ENCODE measurements around the gene GRIA3.
"Not testable (repeated sequence)": the region's sequence is repeated elsewhere in the genome, so short reads cannot be mapped to it uniquely, and the experiment has no call there.

The GRIA3 gene

DNA sequence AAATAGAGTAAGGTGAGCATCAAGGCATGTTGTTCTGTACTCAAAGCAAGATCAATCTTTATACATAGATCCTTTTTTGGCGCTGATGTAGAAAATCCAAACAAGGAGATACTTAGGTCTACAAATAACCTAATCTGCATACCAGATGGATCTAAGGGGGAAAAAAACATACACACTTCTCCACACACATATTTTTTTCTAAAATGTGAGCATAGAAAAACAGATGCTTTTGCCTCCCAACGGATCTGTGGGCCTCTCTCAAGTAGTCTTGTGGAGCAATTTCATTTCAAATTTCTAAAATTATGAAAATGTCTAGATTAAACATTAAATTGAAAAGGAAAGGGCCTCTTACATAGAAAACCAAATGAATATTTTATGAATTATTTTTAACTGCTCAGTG lies 166.1 kb downstream of the GRIA3 start:
- DNase-seq (ENCODE audit: low spot score), result no peak

DNA sequence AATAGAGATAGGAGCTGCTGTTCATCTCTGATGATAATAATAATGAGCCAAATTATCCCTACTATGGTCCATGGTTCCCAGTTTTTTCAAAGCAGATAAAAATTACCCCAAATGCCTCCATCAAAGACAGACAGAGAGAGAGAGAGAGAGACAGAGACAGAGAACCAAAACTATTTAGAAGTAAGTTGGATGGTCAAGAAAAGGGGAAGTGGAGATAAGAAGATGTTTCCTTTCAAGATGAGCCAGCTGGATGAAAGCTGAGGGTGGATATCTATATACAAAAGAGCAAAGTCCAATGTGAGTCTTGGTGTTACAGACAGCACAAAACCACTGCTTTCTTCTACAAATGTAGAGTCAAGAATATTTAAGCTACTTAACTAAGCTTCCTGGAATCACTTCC lies 173.9 kb downstream of the GRIA3 start:
- DNase-seq (ENCODE audit: low spot score), result no peak

DNA sequence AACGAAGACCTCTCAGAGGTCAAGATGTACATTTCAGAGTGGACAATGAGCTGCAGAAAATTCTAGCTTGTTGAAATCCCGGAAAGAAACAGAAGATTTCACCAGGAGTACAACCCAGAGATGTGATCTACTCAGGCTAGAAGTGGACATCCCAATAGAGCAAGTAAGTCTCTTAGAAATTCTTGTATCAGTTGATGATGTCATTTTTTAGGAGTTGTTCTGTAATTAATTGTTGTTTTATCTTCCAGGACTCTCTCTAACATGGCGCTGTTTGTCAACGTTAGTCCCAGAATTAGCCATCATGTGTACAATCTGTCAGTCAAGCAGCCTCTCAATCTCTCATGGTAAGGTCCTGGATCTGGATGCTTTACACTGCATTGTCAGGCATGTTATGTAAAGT lies 174.4 kb downstream of the GRIA3 start:
- DNase-seq (ENCODE audit: low spot score), result no peak

DNA sequence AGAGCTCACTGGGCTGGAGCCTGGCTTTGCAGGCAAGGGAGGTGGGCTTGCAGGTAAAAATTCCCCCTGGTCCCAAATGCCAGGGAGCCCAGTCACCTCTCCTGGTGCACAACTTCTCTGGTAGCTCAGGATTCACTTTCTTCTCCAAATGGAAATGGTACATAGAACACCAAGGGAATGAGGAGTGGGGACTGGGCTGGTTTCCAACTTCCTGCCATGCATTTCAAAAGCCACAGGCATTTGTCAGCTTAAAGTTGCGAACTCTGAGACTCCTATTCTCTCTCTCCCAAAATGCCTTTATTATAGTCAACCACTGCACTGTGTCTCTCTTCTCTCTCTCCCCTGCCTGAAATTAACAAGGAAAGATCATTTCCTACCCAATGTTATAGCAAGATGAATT lies 177.3 kb downstream of the GRIA3 start:
- DNase-seq (ENCODE audit: low spot score), result no peak

DNA sequence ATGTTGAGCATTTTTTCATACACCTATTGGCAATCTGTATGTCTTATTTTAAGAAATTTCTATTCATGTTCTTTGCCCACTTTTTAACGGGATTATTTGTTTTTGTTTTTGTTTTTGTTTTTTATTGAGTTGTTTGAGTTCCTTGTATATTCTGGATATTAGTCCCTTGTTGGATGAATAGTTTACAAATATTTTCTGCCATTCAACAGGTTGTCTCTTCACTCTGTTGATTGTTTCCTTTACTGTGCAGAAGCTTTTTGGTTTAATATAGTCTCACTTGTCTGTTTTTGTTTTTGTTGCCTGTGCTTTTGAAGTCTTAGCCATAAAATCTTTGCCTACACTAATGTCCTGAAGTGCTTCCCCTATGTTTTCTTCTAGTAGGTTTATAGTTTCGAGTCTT lies 202.1 kb downstream of the GRIA3 start:
- not testable (repeated sequence) for DNase-seq (ENCODE audit: low spot score)

DNA sequence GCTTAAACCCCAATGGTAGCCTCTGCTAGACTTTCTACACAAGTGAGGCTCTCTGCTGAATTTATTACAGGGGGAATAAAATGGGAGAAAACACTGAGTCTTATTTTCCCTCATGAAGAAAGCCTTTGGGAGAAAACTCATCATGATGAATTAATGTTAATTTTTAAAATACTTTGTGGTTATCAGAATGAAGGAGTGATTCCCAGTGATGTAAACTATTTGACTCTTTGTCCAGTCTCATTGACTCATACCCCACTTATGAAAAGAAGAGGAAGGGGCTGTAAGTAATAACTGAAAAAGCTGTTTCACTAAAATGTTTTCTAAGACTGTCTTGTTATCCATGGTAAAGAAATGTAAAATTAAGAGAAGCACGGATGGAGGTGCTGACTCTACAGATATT lies 208.8 kb downstream of the GRIA3 start:
- no peak for DNase-seq (ENCODE audit: low spot score)

DNA sequence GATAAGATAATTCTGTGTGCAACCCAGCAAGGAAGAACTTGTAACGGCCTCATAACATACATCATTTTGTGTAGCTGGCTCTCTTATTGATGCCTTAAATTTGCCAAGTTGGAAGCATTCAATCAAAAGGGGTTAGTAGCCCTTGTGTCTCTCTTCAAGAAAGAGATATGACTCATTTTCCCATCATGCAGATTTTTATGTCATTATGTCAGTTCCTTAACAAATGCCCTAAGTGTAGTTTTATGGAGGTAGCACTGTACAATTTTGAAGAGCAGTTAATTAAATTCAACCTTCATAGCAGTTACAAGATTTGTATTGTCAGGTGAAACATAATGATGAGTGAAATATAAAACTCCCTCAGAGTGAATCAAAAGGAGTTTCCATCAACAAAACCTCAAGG lies 215.6 kb downstream of the GRIA3 start:
- no peak for DNase-seq (ENCODE audit: low spot score)

DNA sequence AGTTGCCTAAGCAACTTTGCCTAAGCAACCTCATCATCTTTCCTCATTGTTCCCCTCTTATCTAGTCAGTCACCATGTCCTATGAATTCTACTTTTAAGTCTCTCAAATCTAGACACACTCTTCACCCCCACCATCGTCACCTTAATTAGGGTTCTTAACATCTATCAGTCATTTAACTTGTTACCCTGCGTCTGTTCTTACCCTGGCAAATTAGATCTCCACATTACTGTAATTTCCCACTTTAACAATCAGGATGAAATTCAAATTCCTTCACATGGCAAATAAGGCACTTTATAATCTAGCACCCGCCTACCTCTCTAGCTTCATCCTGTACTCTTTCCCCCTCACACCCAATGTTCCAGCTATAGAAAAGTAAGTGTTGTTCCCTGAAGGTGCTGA lies 221.2 kb downstream of the GRIA3 start:
- DNase-seq (ENCODE audit: low spot score), result no peak

DNA sequence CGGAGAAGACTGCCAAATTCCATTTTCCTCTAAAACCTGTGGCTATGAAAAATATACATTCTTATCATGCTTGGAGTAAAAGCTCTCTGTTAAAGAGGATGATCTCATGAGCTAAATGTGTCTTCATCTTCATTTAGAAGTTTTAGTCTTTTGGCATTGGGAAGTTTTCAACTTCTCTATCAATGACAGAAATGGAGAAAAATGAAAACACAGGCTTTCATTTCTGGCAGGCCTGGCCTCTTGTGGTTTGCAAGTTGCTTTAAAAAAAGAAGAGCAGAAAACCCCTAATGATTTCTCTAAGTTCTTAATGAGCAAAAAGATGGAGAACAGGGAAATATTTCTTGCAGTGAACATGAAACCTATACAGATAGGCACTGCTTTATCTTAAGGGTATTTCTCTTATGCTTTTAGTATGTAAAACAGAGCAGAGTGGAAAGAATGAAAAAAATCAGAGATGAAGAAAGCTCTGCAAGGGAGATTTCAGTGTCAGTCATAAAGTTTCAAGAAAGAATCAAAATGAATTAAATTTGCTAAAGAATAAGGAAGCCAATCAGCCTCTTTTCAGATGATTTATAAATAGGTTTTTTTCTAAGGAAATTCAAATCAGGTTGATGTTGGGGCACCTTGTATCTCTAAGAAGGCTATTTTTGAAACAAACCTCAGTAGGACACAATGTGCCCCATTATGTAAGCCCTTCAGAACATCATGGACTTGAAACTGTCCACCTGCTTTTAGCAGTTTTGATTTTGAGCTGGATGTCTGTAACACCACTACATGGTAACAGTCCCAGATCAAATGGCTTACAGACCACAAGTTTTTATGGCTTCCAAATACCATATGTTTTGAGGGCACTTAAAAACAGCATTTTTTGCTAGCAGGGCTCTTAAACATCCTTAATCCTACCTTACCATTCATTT lies 225.0 kb downstream of the GRIA3 start:
- DNase-seq (ENCODE audit: low spot score), result no peak

DNA sequence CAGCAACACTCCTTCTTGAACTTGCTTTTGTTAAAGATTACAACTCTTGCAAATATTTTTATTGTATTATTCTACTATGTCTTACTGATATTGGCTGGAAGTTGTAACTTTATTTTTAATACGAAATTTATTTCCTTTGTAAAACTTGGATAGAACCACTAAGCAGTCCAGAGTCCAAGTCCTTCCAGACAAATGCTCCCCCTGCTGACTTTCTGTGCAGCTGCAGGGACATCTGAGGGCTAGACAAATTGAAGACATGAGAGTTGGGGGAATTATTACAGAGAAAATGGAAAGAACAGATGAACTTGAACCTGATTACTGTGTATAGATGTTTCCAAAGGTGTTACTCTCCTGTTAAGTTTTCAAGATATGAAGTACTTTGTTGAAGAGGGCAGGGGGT lies 238.8 kb downstream of the GRIA3 start:
- DNase-seq (ENCODE audit: low spot score), result no peak

DNA sequence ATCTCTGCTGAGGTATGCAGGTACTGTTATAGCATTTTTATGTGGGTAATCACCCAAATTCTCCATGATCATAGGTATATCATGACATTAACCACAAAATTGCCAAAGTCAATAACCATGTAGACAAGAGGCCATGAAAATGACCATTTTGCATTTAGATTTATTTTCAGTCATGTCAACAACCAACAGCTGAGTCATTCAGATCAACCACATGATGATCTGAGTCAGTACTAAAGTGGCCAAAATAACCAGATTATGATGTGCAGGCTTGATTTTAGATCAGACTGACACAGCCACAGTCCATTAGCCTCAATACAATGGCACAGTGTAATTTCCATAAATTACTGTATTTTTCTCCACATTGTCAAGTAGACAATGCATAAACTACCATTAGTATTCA lies 240.5 kb downstream of the GRIA3 start:
- no peak for DNase-seq (ENCODE audit: low spot score)

DNA sequence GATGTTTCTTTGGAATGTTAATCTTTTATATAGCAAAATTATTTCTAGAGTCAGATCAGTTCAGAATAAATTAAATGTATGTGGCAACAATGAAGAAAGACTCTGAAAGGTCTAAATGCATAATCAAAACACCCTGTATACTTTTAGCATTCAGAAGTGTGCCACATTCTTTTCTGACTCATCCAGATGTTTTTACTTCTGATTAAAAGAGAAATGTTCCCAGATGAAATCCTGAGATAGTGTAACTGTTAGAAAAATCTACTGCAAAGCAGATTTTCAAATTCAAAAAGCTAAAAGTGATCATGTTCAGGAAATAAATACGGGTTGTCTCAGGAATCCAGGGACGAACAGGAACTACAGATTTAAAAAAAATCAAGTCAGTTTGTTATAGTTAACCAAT lies 241.4 kb downstream of the GRIA3 start:
- DNase-seq (ENCODE audit: low spot score), result no peak

DNA sequence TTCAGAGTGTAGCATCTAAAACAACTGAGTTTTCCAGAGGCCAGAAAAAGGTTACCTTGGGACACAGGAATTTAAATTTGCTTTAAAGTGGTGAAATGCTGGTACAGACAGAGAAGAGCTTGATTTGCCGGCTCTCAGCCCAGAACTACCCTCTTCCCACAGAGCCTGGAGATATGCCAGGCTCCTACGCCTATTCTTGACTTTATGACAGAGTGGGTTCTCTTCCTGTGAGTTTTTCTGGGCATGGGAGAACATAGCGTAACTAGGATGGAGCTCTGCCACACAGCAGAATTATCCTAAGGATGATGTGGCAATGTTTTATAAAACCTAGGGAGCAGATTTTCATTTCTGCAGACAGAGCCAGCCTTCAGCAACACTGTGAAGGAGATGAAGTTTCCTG lies 241.8 kb downstream of the GRIA3 start:
- no peak for DNase-seq (ENCODE audit: low spot score)

DNA sequence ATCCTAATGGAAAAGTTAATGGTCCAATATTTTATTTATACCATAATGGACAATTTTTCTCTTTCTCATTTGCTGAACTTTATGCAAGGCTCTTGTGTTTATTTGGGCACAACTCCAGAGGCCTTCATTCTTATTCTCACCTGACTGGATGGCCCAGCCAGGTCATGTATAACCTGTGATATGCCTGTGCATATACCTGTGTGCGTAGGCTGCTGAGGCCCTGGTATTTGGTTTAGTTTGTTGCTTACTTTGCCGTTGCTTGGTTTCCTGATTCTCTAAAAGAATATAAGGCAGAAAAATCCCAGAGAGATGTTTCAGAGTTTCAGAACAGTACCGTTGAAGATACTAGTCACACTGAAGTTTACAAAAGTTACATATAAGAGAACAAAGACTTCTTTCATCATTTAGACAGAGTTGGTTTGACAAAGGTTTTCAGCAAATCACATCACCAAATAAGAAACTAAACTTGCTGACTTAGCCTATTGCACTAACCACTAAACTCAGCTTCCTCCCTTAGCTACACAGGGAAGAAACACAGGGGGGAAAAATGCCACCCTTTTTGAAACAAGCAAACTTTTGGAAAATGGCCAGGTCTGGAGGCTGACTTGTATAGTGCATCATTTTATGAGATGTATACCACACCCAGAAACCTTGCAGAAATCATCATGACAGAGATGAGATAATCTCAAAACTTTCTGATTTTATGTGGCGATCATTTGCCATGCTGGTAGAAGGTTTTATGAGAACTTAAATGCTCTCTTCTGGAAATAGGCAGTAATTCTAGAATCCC lies 248.5 kb downstream of the GRIA3 start:
- no peak for DNase-seq (ENCODE audit: low spot score)

DNA sequence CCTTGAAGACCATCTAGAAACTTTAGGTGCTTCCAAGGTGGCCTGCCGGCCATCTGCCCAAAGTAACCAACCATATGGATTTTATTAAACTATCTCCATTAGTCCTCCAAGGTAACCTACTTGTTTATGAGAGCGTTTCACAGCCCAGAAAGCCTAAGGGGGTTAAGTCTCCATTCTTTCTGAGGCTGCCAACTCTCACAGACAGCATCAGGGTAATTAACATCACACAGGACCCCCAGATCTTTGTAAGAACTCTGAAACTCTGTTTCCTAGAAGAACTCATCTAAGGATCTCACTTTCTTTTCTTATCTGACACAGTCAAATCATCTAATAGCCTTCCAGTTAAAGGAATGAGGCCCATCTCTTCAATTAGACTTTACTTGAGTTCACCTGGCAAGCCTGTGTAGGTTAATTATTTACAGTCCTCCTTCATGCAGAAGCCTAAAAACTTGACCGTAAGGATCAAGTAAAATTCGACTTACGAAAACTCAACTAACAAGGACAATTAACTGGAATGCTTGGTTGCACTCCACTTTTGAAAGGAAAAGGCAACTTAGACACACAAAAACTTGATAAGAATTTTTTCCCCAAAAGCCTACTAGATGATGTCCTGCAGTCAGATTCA lies 252.5 kb downstream of the GRIA3 start:
- no peak for DNase-seq (ENCODE audit: low spot score)

DNA sequence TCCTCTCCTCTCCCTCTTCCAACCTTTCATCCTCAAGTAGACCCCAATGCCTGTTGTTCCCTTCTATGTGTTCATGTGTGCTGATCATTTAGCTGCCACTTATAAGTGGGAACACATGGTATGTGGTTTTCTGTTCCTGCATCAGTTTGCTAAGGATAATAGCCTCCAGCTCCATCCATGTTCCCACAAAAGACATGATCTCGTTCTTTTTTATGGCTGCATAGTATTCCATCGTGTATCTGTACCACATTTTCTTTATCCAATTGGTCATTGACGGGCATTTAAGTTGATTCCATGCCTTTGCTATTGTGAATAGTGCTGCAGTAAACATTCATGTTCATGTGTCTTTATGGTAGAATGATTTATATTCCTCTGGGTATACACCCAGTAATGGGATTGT lies 255.8 kb downstream of the GRIA3 start:
- DNase-seq (ENCODE audit: low spot score), result not testable (repeated sequence)

DNA sequence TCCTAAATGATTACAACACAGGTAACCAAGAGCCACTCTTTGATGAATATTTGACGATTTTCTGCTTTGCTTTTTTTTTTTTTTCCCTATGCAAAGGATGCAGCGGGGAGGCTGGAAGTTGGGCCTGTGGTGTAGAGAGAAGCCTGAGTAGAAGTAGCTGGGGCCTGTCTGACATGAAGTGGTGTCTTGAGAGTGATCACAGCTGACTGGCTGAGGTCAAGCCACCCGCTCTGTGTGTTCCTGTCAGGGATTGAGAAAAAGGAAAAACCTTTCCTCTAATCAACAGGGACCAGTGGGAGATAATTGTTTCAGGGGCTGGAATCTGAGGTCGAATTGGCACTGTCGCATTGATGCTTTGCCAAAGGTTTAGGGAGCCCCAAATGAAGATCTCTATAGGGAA lies 258.7 kb downstream of the GRIA3 start:
- no peak for DNase-seq (ENCODE audit: low spot score)

DNA sequence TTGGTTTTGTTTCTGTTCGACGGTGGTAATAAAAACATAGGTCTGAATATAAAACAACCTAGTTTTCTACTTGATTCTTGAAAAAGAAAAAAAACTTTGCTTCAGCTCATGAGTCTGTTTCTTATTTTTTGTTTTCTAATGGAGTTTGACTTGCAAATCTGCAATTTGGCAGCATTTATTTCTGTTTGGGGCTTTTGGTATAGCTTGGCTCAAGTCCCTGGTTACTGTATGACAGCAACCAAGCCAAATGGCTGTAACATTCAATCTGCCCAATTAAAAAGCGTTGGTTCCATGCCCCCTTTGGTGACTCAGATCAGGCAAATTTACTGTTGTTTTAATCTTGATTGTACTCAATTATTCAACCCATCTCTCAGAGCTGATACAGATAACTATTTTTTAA lies 263.4 kb downstream of the GRIA3 start:
- DNase-seq (ENCODE audit: low spot score), result no peak

DNA sequence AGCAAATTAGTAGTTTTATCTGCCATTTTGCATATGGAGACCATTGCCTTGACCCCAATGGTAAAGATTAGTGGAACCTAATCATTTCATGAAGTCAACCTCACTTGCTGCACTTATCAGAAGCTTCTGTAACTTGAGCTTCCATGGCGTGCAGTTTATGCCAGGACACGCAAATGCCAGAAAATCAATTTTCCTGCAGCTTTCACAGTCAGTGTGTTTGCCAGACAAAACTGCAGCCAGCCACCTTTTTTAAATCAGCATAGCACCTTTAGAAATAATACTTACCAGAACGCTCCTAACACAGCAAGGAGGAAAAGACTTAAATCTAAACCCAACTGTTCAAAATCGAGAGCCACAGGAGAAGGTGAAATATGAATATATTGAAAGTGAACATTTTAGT lies 265.3 kb downstream of the GRIA3 start:
- no peak for DNase-seq (ENCODE audit: low spot score)

DNA sequence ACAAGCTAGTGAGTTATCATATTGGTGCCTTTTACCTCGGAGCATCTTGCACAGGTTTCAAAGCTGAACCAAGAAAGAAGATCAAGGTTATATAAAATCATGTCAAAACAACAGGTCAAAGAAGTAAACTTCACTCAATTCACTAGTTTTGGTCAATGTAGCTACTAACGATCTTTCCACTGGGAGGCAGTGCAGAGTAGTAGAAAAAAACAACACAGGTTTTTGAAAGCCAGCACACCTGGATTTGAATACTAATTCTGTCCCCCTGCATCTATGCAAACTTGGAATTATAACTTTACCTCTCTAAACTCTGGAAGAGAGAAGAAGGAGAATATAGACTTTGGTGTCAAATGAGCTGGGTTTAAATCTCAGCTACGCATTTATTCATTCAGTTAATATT lies 266.1 kb downstream of the GRIA3 start:
- no peak for DNase-seq (ENCODE audit: low spot score)

DNA sequence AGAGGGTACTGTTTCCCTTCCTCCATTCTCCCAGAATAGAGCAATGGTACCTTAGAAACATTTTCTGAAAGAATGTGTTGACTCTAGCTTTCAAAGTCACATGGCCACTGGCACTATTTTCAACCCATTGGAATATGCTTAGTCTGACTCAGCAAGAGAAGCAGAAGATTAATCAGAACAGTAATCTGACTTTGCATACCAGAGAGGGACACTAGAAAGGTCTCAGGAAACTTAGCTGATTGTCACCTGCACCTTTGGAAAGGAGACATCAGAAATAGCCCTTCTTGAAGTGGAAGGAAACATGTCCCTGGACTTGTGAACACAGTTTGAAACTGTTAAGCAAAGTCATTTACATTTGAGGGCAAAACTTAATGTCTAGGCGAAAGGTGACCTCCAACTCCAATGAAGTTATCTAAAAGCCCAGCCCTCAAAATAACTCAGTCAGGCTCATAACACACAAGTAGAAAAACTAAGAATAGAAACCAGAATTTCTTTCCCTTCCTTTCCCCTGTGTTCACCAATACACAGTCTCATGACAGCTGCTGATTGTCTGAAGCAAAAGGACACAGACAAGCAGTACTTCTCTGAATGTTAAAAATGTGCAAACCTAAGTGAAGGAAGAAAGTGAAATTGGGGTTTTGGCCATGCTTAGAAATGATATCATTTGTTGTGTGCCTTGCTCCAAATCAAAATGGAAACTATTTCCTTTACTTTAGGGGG lies 270.8 kb downstream of the GRIA3 start:
- no peak for DNase-seq (ENCODE audit: low spot score)

DNA sequence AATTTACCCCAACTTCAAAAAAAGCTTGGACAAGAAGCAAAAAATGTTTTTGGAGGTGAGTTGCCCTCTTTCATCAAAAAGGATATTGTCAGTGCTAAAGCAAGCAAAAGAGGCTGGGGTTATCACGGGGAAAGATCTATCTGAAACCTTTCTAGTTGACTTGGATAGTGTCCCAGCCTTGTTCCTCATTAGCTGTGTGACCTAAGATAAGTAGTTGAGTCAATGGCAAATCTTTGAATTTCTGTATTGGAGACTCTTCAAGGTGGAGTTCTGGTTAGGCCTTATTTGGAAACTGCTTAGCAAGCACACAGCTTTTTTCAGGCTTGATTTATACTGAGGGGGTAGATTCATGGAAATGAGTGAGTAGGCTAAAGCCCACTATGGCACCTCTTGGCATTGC lies 271.6 kb downstream of the GRIA3 start:
- DNase-seq (ENCODE audit: low spot score), result no peak
